ENCODE results near the gene PI4KB.
"Not testable (repeated sequence)": the region's sequence is repeated elsewhere in the genome, so short reads cannot be mapped to it uniquely, and the experiment has no call there.

Gene PI4KB

DNA sequence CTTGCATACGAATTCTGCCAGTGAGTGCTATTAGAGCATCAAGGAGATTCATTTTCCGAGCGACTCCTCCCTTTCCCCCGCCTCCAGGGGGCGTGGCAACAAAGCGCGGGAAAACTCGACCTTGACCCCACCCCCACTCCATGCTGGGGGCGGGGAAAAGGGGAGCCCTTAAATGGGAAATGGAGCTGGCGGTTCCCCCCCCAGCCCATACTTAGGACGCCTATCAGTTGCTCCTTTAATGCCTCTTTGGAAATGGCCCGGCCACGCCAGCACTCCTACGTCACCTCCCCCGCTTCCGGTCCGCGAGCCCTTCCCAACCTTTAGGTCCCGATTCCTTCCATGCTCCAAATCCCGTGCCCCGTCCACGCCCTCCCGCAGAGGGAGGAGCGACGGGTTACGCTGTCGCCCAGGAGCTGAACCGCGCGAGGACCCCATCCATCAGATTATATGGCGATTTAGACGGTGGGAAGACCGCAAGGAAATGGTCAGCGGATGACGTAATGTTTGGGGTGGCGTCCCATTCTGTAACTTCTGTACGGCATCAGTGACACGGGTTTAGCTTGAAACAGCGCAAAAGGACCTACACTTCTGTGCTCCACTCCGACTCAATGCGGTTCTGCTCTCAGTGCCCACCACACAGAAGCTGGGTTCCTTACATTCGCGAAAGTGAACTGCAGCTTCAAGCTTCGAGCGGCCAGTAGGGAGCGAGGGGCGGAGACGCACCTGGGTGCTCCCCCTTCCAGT is 45.8 kb downstream of the PI4KB start:
- DNase-seq (ENCODE audit: low read depth), result peak; percentile 90

DNA sequence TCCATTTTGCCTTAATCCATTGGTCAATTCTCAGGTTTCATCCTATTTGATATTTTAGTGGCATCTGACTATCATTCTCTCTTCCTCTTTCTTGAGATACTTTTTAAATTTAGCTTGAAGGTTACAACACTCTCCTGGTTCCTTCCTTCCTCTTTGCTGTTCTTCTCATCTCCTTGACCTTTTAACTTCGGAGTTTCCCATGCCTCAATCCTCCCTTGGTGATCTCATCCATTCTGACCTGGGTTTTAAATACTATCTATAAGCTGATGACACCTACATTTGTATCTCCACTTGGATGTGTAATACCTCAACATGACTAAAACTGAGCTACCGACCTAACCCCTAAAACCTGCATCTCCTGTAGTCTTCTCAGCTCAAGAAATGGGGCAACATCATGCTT is 50.0 kb downstream of the PI4KB start:
- DNase-seq (ENCODE audit: low read depth), result no peak

DNA sequence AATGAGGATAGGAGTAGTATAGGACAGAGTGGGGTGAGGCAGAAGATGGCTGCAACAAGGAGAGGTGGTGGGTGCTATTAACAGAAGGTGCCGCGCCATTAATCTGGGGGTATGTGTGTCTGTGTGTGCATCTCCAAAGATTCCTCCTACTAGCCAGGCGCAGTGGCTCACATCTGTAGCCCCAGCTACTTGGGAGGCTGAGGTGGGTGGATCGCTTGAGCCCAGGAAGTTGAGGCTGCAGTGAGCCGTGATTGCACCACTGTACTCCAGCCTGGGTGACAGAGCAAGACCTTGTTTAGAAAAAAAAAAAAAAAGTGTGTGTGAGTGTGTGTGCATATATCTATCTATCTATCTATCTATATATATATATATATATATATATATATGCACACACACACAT is 51.9 kb downstream of the PI4KB start:
- DNase-seq (ENCODE audit: low read depth), result not testable (repeated sequence)

DNA sequence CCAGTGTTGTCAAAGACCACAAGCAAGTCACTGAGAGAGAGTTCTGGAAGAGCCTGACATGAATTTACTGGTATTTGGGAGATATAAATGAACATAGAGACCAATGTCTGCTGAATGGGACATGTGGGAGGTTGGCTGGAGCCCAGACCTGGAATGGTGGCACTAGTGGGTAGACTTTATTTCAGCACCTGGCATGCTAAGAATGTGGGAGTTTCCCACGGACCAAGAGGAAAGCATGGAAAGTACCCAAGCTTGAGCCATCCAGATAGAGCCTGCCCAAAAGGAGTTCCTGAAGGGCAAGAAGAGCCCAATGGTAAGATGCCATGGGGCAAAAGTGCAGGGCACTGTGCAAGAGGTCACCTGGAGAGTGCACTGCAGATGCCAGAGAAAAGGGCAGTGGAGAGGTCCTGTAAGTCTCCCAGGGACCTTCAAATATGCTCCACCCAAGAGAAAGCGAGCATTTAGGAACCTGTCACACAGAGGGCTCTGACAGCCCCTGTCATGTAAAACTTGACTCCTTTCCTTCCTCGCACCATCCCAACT is 53.2 kb downstream of the PI4KB start:
- no peak for DNase-seq (ENCODE audit: low read depth)

DNA sequence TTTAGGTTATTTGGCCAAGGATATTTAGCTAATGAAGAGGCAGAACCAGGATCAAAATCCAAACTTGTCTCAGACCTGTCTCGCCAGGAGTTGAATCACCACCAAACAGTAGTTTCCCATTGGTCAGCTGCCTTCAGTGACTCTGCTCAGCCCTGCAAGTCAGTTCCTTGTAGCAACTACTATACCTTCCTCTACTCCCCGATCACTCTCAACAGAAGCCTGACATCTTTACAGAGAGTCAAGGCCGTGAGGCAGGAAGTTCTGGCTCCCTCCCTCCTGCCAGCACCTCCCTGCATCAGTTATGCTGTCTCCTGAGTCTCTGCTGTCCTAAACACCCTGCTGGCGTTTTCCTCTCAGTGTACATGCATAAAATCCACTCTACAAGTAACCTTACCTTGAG is 59.5 kb downstream of the PI4KB start:
- no peak for DNase-seq (ENCODE audit: low read depth)

DNA sequence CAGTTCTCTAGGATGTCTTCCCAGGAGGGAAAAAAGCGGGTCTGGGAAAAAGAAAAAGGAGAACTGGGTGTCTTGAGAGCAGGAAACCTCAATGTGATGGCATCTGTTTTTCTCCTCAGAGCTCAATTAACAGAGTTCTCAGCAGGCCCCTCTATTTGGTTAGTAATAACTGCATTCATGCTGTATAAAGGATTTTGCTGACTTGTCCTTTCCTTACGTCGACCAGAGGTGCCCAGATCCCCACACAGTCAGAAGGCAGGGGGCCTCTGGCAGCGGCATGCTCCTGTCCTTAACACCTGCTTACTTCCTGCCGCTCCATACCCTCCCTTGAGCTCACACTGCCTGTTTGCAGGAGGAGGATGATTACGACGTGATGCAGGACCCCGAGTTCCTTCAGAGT is 60.4 kb downstream of the PI4KB start:
- no peak for DNase-seq (ENCODE audit: low read depth)

DNA sequence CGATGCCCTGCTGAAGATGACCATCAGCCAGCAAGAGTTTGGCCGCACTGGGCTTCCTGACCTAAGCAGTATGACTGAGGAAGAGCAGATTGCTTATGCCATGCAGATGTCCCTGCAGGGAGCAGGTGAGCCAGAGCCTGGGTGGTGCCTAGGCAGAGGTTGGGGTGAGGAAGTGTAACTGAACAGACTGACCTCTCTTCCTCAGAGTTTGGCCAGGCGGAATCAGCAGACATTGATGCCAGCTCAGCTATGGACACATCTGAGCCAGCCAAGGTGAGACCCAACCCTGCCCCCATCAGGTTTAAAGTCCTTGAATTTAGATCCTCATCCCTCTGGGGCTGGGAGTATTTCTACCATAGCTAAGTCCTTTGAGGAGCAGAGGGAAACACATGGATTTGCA is 60.9 kb downstream of the PI4KB start:
- no peak for DNase-seq (ENCODE audit: low read depth)

DNA sequence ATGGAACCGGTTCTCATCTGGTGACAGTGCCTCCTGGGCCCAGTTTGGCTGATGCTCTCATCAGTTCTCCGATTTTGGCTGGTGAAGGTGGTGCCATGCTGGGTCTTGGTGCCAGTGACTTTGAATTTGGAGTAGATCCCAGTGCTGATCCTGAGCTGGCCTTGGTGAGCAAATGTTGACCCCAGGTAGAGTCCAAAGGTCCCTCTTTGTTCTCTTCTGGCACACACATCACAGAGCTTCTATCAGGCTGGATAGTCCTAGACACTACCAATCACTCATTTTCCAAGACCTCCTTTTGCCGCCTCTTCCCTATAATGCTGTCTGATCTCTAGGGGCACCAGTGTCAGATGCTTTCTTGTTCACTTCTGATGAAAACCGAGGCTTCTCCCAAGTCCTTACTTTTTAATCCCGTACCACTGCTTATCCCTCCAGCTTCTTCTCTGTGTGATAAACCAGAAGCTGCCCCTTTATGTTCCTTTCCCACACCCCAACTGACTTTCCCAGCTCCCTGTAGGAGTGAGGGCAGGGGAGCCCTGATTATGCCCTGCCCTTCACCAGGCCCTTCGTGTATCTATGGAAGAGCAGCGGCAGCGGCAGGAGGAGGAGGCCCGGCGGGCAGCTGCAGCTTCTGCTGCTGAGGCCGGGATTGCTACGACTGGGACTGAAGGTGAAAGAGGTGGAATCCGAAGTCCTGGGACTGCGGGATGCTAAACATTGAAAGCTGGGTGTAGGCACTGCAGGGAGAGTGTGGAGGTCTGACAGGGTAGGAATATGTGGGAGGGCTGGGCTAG is 61.6 kb downstream of the PI4KB start:
- no peak for DNase-seq (ENCODE audit: low read depth)

DNA sequence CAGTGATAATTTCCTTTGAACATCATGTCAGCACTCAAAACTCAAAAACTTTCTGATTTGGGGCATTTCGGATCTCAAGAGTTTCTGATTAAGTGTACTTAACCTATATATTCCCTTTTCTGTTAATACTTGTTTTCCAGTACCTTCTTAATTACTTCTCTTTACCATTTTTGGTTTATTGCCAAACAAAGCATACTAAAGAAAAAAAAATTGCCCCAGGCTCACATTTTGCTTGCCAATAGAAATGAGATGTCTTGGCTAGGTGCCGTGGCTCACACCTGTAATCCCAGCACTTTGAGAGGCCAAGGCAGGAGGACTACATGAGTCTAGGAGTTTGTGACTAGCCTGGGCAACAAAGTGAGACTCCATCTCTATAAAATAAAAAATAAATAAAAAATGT is 67.9 kb downstream of the PI4KB start:
- DNase-seq (ENCODE audit: low read depth), result no peak

DNA sequence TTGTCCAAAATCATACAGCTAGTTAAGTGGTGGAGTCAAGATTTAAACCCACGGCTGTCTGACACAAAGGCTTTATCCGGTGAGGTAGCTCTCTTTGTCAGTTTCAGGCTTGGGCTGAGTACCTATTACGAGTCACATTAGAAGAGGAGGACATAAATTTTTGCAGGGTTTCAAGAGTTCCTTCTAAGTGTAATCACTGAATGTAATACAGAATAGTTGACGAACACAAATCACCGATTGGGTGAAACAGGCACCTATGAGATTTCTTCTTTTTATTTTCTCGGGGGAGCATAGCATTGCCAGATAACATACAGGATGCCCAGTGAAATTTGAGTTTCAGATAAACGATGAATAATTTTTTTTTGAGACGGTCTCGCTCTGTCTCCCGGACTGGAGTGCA is 71.8 kb downstream of the PI4KB start:
- DNase-seq (ENCODE audit: low read depth), result no peak

DNA sequence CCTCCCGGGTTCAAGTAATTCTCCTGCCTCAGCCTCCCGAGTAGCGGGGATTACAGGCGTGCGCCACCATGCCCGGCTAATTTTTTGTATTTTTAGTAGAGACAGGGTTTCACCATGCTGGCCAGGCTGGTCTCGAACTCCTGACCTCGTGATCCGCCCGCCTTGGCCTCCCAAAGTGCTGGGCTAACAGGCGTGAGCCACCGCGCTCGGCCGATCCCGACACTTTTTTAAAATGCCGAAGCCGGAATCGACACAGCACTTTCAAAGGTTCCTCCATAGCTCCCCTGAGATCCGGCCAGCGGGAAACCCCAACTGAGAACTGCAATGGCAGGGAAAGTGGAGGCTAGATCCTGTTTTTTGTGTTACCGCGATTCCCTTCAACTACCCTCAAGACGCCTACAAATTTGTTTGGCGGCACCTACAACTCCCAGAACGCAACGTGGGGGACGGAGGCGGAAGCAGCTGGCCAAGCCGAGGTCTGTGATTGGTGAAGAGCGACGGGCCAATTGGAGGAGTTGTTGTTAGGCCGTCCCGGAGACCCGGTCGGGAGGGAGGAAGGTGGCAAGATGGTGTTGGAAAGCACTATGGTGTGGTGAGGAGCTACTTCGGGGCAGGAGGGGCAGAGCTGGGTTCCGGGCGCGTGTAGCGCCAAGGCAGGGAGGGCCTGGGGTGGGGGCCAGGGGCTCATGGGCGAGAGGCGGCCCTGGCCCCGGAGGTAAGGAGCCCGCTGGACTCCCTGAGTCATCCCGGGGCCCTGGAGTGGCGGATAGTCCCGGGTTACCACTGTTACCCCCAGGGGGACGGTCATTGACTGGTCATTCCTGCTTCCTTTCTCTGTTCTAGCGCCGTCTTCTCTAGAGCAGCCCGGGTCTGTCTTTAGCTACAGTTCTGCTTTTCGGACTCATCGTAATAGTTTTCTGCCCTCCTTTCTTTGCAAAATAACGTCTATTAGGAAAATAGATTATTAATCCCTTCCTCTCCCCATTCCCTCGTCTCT is 72.7 kb downstream of the PI4KB start, which contains the start of gene PSMD4:
TSS of gene PSMD4 (plus strand) at position 518 of the 997 bp plus-strand sequence. CDS start at position 567, 49 bp downstream.
- peak; percentile 89 for DNase-seq (ENCODE audit: low read depth)

DNA sequence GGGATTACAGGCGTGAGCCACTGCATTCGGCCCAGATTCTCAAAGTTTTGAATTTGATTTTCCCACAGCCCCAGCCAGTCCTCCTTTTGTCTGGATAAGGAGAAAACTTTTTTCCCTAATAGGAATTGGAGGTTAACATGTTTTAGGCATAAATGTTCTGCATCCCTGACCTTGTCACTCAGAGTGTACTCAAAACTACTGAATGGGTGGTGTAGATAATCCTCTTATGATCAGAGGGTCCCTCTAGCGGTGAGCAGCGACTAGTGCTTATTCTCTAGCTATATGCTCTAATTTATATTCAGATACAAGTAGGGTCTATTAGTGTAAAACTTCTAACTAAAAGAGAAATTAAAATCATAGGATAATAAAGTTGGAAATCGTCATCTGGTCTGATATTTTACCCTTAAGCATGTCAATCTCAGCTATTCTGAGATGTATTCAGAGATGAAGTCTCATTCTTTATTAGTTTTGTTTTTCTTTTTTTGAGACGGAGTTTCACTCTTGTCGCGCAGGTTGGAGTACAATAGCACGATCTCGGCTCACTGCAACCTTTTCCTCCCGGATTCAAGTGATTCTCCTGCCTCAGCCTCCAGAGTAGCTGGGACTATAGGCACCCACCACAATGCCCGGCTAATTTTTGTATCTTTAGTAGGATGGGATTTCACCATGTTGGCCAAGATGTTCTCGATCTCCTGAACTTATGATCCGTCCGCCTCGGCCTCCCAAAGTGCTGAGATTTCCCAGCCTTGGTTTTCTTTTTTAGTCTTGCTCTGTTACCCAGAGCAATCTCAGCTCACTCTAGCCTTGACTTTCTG is 75.4 kb downstream of the PI4KB start:
- peak; percentile 56 for DNase-seq (ENCODE audit: low read depth)

DNA sequence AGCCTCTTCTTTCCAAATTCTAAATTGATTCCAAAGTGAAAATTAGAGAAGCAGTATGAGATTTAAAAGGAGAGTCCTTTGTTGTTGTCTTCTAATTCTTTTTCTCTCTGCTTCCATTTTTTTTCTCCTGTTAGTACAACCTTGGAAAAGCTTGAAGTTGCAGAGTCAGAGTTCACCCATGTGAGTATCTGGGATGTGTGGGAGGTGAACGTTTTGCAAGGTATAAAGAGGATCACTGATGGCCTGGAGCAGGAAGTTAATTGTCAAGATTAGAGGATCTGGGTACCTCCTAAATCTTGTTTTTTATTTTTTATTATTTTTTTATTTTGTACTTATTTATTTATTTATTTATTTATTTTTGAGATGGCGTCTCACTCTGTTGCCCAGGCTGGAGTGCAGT is 80.4 kb downstream of the PI4KB start:
- DNase-seq (ENCODE audit: low read depth), result no peak

DNA sequence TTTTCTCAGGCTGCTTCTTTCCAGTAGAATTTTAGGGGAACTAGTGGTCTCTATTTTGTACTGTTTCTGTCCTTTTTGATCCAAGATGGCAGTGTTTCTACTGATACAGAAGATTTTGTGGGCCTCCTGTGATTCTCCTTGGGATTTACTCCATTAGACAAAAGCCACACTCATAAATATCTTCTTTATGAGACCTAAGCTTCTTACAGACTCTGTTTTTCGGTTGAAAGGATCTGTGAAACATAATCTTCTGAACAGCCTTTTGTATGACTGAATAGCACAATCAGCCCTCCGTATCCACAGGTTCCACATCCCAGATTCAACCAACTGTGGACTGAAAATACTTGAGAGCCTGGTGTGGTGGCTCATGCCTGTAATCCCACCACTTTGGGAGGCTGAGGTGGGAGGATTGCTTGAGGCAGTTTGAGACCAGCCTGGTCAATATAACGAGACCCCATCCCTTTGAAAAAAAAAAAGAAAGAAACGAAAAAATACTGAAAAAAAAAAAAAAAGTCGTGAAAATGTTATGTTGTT is 83.5 kb downstream of the PI4KB start:
- DNase-seq (ENCODE audit: low read depth), result no peak

DNA sequence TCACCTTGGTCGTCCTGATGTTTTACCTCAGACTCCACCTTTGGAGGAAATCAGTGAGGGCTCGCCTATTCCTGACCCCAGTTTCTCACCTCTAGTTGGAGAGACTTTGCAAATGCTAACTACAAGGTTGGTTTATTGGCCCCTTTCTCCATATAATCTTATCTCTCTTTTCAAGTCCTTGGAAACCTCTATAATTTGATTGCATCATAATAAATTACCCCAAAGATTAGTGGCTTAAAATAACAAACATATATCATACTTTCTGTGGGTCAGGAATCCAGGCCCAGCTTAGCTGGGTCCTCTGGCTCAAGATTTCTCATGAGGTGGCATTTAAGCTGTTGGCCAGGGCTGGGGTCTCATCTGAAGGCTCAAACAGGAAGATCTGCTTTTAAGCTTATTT is 84.8 kb downstream of the PI4KB start:
- DNase-seq (ENCODE audit: low read depth), result no peak
